Mononuclear cell (primary cell): ENCODE results near the gene WWOX. TPM values are rescaled to one million over a fixed set of nuclear protein-coding genes. Genes with fewer than 3 reads are reported as not detected.

Experiments
- H3K27me3 ChIP-seq: 2 replicates; pipeline ENCODE4 v1.6.0; 2011; ENCODE audit warnings: low read length, control low read depth; ENCODE audit not compliant: insufficient read depth
- H3K4me1 ChIP-seq: 2 replicates; pipeline ENCODE4 v1.5.1; 2011; ENCODE audit warnings: mild to moderate bottlenecking, low read length, control low read depth; ENCODE audit not compliant: insufficient read depth
- H3K4me3 ChIP-seq: 2 replicates; pipeline ENCODE4 v1.5.1; 2011; ENCODE audit warnings: mild to moderate bottlenecking, low read length, moderate library complexity
- H3K9me3 ChIP-seq: 2 replicates; pipeline ENCODE4 v1.5.1; 2011; ENCODE audit warnings: low read depth, mild to moderate bottlenecking, control low read depth, low read length
- total RNA-seq: library from RNA; depleted of rRNA; stranded (reverse); fragments of >200 nt; gene quantifications from one replicate; pipeline ENCODE4 v1.2.3, GENCODE V29; 2012

WWOX gene
- total RNA-seq, 1 donor: 22.7 TPM

DNA sequence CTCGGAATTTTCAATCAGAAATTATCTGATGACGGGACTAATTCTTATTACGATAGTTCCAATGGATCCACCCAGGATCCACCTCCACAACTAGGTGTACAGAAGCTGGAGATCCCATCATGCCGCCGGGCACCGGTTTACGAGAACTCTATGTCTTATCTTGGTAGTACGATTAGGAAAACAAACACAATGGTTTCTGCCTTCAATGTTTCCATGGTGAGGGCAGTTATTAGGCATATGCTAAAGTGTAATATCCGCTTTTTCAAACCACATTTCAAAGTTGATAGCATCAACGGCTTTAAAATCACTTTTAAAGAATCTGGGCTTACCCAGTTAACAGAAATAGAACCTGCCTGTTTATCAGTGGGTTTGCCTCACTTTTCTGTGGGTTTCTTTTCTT lies 795.4 kb downstream of the WWOX start:
- Histone ChIP-seq H3K4me1 (peaks cover 11% of the 10 kb centered on the region), H3K4me3 (no peak overlapping the region)

DNA sequence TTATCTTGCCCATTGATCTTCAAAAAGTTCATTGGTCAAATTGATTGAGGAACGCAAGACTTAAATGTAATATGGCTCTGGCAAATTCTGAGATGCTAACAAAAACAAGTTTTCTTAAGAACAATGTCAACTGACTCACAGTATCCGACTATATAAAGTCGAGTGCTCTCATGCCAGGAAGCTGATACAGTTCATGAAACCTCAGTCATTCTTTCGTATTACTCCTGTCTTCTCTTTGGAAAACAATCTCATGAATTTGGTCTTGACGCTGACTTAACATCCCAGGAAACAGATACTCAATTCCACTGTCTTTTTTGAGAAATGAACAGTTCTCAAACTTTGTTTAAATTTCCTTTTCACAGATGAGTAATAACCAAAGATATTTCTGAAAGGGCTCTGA lies 796.2 kb downstream of the WWOX start:
- peaks cover 11% of the 10 kb centered on the region for H3K4me1 ChIP-seq
- H3K27me3 ChIP-seq: no peaks in the 10 kb centered on the region
- no peak overlapping the region for H3K4me3 ChIP-seq
- H3K9me3 ChIP-seq: no peaks in the 10 kb centered on the region

More for the DNA sequence above, 795.4 kb downstream of the WWOX start:
- Histone ChIP-seq H3K9me3 (no peaks in the 10 kb centered on the region), H3K27me3 (no peaks in the 10 kb centered on the region)

DNA sequence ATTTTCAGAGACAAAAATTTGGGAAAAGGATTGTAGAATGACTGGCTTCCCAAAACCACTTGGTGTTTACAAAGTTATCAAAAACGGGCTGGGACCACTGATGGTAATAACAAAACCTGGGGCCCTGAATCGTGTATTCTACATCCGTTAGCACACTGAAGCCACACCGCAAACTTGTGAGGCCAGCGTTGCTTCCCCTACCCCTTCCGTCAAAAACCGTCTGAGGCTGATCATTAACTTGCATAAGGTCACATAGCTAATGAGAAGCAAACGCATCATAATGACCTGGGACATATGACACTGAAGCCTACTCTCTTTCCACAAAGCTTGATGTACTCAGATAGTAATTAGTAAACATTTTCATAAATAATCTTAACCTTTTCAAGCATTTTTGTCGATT lies 796.8 kb downstream of the WWOX start:
- H3K9me3 ChIP-seq: no peaks in the 10 kb centered on the region
- H3K4me1 ChIP-seq: peaks cover 11% of the 10 kb centered on the region
- H3K27me3 ChIP-seq: no peaks in the 10 kb centered on the region
- no peak overlapping the region for H3K4me3 ChIP-seq

DNA sequence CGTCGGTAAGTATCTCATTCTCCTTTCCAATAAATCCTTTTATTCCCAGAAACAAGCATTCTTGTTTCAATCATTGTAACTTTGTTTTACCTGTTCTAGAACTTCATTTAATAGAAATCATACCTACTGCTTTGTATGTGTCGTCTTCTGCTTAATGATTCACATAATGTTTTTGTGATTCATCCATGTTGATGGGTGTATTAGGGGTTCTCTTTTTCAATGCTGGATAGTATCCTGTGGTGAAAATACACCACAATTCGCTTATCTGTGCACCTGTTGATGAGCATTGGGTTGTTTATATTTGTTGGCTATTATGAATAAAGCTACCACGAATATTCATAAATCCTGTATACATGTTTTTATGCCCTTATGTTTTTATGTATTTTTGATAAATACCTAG lies 797.8 kb downstream of the WWOX start:
- H3K4me1 ChIP-seq: peaks cover 11% of the 10 kb centered on the region
- H3K27me3 ChIP-seq: no peaks in the 10 kb centered on the region
- H3K4me3 ChIP-seq: no peak overlapping the region
- no peaks in the 10 kb centered on the region for H3K9me3 ChIP-seq

DNA sequence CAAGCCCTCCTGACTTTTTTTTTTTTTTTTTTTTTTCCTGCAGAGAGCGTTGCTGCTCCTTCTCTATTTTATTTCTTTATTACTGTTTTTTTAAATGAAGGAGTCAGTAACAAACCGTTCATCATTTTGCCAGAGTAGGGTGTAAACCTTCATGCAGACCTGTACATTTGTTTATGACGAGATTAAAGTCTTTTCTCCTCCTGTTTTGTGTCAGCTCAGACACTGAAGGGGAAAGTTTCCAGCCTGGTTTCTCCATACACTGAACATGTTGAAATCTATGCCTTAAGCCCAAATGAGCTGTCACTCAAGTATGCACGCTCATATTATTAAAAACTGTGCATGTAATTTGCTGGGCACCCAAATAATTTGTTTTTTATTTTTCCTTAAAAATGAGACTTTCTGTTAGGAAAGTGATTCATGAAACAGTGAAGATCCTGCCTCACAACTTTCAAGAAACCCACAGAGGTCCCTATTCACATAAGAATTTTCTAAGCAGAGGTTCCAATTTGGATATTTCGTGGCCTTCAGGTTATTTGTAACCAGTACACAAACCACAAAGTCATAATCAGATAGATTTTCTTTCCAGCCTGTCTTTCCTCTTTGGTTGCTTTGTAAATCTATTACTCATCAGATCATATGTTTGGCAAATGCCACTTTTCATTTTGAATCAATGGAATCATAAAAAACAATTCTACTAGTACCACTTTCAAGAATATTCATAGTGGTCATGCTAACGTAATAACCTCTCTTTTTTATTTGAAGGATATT lies 800.8 kb downstream of the WWOX start:
- H3K4me3 ChIP-seq: no peak overlapping the region
- no peaks in the 10 kb centered on the region for H3K4me1 ChIP-seq
- no peaks in the 10 kb centered on the region for H3K27me3 ChIP-seq
- H3K9me3 ChIP-seq: no peaks in the 10 kb centered on the region

DNA sequence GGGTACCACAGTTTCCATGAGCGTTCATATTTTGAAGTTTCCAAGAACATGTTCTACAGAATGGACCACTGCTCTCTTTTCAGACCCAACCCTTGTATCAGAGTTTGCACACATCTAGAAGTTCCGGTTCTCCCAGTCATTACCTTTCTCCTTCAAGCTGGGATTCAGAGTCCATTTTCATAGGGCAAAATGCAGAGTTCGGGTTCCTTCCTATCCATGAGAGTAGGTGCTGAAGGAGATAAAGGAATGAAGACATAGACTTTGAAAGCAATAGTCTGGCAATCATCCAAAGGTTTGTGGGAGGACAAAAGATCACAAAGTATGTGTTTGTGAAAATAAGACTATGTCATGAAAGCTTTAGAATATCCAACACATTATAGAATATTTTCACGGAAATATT lies 801.5 kb downstream of the WWOX start:
- Histone ChIP-seq H3K9me3 (no peaks in the 10 kb centered on the region), H3K27me3 (no peaks in the 10 kb centered on the region), H3K4me1 (no peaks in the 10 kb centered on the region), H3K4me3 (no peak overlapping the region)

DNA sequence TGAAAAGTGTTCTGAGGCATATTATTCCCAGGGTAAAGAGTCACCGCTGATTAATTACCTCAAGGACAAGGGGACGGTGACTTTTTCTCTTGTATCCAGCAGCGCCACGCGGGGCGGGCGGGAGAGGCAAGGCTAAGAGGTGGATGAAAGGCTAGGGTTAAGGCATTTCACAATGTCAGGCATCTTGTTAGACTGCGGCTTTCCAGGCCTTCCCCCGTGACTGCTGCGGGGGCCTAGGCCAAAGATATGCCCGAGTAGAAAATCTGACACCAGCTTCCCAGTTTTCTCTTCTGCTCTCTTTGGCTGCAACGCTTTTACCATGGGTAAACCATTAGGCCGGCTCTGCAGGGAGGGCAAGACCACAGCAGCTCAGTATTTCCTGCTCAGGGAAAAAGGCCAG lies 802.9 kb downstream of the WWOX start:
- Histone ChIP-seq H3K9me3 (no peaks in the 10 kb centered on the region), H3K4me3 (no peak overlapping the region), H3K4me1 (no peaks in the 10 kb centered on the region), H3K27me3 (no peaks in the 10 kb centered on the region)

DNA sequence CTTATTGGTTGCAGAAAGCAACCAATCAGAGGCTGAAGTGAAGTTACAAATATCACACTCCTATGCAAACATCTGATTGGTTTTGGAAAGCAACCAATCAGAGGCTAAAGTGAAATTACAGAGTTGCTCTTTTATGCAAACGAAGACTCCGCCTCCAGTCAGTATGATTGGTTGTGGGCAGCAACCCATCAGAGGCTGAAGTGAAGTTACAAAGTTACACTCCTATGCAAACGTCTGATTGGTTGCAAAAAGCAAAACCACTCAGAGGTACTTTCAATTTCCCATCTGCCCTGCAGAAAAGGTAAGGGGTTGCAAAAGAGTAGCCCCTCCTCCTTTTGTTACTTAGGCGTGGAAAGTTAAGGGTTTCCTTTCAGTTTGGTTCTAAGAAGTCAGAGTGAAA lies 803.8 kb downstream of the WWOX start:
- H3K27me3 ChIP-seq: no peaks in the 10 kb centered on the region

DNA sequence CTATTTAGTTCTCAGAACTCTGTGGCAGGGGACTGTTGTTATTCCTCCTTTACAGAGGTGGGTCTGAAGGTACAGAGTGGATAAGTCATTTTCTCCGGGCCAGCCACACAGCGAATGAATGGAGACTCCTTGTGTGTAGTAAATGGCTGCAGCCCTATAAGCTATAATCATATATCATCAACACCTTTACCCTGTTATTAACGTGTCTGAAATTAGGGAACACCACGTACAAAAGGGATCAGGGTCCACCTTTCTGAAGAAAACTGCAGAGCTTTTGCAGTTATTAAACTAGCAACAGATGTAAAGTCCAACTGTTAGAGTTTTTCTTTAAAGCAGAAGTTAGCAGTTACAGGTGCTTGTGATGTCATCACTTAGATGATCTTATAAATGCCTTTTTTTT lies 804.4 kb downstream of the WWOX start:
- Histone ChIP-seq H3K4me1 (no peaks in the 10 kb centered on the region), H3K9me3 (no peaks in the 10 kb centered on the region), H3K27me3 (no peaks in the 10 kb centered on the region), H3K4me3 (no peak overlapping the region)

More for the DNA sequence above, 803.8 kb downstream of the WWOX start:
- Histone ChIP-seq H3K9me3 (no peaks in the 10 kb centered on the region), H3K4me3 (no peak overlapping the region), H3K4me1 (no peaks in the 10 kb centered on the region)

DNA sequence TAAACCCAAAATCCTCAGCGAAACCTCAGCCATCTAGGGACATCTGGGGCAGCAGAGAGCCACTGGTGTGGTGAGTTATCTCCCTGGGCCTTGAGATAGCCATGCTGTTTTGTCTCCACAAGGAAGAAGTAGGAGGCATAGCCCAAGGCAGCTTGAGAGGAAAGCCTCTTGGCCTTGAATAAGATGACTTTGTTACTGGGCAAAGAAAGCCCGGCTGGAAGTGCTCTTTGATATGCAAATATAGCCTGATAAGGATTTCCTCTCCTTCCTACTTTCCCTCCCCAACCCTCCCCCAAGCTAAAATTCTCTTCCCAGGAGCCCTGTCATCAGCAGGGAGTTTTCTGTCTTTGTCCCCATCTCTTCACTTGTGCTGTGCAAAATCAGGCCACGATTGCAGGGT lies 806.7 kb downstream of the WWOX start:
- Histone ChIP-seq H3K4me1 (no peaks in the 10 kb centered on the region), H3K9me3 (no peaks in the 10 kb centered on the region), H3K27me3 (no peaks in the 10 kb centered on the region)

DNA sequence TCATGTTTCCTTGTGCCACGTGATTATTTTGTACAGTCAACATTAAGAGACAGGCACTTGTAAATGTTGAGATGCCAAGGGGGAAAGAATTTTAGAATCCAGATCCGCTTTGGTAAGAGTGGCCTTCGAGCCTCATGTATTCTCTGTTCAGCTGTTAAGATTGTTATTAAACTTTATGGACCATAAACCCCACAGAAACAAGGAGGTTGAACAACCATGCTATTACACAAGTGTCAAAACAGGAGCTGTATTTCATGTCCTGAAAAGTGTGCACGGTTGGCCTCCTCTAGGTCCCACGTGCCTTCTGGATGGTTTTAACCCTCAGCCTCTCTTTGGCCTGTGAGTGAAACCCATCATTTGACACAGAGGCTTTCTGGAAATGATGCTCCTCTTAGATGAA lies 809.8 kb downstream of the WWOX start:
- H3K4me3 ChIP-seq: no peak overlapping the region
- no peaks in the 10 kb centered on the region for H3K27me3 ChIP-seq
- no peaks in the 10 kb centered on the region for H3K4me1 ChIP-seq
- H3K9me3 ChIP-seq: no peaks in the 10 kb centered on the region

More for the DNA sequence above, 806.7 kb downstream of the WWOX start:
- H3K4me3 ChIP-seq: no peak overlapping the region

DNA sequence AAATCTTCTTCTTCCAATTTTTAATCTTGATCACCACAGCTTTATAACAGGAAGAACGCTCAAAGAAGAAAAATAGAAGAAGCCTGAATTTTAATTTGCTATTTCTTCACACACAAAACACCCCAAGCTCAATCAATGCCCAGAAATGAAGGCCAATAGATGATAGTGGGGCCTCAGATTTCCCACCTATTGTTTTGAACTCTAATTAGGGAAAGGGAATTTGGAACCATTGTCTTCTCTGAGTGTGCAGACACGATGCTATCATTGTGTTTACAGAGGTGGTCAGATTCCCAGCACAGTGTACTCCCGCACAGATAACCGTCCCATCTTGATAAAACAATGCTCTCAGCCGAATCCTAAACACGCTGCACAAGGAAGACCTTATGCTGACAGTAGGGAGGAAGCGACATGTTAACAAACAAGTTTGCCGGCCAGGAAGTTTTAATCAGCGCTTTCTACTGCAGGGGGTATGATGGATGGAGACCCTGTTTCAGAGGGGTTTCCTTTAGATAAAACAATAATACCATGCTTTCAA lies 816.4 kb downstream of the WWOX start:
- no peak overlapping the region for H3K4me3 ChIP-seq
- H3K9me3 ChIP-seq: no peaks in the 10 kb centered on the region

DNA sequence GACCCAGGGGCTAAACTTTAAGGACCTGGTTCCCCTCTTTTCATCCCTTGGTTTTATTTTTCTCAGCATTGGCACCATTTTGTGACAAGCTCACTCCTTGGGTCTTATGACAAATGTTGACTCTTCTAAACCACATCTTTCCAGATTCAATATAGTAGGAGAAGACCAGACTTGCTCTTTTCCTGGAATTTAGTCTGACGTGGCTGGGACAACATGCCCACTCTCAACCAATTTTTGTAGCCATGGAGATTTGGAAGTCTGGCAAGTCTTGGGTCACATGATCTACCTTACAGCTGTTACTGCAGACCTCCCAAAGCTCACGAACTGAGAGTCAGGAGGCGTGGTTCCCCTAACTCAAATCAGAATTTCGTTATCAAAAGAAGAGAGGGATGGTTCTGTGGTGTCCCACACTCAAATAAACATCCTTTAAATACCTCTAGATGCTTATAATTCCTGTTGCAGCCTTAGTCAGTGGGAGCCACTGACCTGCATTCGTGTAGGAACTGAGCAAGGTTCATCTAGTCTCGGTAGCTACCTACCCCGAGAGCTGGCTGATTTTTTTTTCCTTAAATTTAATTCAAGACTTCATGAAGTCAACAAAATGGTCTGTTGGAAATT lies 817.6 kb downstream of the WWOX start:
- Histone ChIP-seq H3K9me3 (peaks cover 8% of the 10 kb centered on the region), H3K4me1 (no peaks in the 10 kb centered on the region), H3K4me3 (no peak overlapping the region), H3K27me3 (no peaks in the 10 kb centered on the region)

More for the DNA sequence above, 816.4 kb downstream of the WWOX start:
- H3K4me1 ChIP-seq: no peaks in the 10 kb centered on the region
- H3K27me3 ChIP-seq: no peaks in the 10 kb centered on the region

DNA sequence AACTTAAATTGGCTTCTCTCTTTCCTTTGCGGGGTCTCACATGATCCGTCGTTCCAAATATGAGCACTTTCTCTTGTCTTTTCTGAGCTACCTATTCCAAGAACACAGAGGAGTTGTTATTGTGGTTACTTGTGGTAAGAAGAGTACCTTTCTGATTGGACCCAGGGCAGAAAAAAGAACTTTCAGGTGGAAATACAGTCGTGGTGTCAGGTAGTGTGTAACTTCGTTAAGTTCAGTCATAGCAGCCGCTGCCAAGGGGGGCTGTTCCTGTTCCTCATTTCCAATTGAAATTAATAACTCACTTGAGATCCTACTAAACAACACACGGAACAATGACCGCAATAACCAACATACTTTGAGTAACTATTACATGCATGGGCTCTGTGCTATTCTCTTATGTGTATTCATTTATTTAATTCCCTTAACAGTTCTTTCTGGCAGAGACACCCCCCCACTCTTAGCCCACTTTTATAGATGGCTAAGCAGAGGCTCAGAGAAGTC lies 819.4 kb downstream of the WWOX start:
- Histone ChIP-seq H3K27me3 (no peaks in the 10 kb centered on the region), H3K4me1 (no peaks in the 10 kb centered on the region), H3K4me3 (no peak overlapping the region), H3K9me3 (peaks cover 8% of the 10 kb centered on the region)

DNA sequence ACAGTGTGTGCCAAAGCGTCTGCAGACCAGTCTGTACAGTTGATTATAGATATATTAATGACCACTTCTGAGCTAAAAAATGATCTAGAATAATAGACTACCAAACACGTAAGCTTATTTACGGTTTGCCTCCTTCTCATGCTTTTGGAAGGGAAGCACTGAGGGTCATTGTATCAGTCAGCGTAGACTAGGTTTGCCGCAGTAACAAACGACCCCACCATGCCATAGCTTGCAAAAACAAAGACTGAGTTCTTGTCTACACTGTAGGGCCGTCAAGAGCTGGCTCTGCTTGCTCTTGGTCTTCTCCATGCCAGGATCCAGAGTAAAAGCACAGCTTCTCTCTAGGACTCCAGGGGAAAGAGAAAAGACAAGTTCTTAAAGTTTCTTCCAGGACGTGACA lies 820.4 kb downstream of the WWOX start:
- H3K27me3 ChIP-seq: no peaks in the 10 kb centered on the region
- no peak overlapping the region for H3K4me3 ChIP-seq
- H3K9me3 ChIP-seq: peaks cover 8% of the 10 kb centered on the region
- H3K4me1 ChIP-seq: no peaks in the 10 kb centered on the region
